SHP77 treated with DMSO at 0.1 percent for 48 hours (cell line): ENCODE results near the gene STRN3.
"Not testable (repeated sequence)": the region's sequence is repeated elsewhere in the genome, so short reads cannot be mapped to it uniquely, and the experiment has no call there.

Experiments
- DNase-seq: peaks from one replicate; lab custom pipeline; 2025; lab: John Stamatoyannopoulos, UW

The STRN3 gene

DNA sequence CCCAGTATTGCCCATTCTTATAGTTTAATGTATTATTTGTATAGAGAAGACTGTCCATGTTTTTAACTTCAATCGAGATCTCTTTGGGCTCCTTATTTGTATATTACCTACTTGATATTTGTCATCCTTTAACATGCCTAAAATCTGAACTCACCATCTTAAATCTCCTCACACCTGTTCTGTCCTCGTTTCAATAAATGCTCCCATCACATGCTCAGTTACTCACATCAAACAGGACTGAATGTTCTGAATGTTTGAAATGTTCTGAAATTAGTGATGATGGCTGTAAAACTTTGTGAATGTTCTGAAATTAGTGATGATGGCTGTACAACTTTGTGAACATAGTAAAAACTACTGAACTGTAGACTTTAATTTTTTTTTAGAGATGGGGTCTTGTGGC, 117.4 kb downstream of the STRN3 start:
- DNase-seq, result no peak

DNA sequence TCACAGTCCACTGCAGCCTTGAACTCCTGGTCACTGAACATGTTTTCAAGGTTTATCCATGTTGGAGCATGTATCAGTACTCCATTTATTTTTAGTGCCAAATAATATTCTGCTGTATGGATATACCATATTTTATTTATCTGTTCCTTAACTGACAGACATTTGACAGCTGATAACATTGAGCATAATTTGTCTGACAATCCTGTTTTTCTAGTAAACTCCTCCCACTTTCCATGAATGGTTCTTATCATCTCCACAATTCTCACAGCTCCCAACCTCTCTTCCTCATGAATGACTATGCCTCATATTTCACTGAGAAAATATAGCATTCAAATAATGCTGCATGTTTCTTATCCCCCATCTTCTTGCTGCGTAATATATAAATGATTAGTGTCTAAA, 118.5 kb downstream of the STRN3 start:
- no peak for DNase-seq

DNA sequence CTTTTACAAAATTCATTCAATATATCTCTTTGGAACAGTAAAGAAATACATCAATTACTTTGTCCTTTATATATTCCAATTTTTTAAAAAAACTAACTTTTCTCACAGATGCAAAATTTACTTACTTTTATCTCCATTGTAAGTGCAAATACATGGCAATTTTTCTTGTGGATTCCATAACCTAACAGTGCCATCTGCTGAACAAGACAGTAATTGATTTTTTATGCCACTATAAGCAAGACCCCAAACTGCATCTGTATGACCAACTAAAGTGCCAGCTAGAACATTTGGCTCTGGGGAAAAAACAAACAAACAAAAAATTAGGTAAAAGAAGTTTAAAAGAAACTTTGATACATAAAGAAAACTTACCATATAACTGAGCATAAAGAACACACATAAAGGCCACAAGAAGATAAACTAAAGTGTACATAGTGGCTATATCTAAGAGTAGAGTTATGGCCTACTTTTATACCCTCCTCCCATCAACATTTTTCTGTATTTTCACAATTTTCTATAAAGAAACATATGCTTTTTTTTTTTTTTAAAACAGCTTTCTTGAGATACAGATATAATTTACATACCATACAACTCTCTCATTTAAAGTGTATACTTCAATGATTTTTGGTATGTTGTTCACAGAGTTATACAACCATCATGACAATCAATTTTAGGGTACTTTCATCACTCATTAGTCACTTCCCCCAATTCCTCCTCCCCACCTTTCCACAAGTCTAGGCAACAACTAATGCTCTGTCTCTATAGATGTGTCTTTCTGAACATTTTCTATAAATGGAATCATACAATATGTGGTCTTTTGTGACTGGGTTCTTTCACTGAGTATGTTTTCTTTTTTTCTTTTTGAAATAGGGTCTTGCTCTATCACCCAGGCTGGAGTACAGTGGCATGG, 119.2 kb downstream of the STRN3 start:
- peak; percentile 16 for DNase-seq

DNA sequence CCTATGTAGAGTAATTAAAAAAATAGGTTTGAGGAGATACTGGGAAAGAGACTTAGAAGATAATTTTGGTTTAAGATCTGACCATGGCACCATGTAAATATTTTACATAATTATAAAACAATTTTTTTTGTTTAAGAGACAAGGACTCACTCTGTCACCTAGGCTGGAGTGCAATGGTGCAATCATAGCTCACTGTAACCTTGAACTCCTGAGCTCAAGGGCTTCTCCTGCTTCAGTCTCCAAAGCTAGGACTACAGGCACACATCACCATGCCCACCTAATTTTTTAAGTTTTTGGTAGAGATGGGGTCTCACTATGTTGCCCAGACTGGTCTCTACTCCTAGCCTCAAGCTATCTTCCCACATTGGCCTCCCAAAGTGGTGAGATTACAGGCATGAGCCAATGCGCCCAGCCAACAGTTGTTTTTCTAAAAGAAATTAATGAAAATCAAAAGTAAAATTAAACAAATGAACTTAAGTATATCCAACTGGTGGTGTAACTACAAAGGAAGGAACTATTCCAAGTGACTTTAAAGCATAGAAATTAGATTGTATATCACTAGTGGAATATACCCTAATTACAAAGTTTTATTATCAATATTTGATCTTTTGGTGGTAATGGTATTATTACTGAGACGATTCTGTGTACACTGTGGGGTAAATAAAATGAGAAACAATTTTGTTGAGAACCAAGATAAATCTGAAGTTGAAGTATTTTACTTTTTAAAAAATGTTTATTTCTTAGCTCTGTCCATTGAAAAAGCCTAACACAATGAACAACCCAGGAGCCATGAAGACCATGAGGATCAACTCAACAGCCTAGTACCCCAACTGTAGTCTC, 122.7 kb downstream of the STRN3 start:
- DNase-seq, result no peak

DNA sequence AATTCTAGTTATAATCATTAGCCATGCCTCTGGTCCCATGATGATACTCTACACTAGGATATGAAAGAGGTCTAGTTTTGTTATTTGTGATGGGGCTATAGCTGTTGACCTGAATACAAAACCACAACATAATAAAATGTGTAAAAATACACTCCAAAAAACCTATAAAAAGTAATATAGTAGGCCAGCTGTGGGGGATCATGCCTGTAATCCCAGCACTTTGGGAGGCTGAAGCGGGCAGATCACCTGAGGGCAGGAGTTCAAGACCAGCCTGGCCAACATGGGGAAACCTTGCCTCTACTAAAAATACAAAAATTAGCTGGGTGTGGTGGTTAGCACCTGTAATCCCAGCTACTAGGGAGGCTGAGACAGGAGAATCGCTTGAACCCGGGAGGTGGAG, 129.1 kb downstream of the STRN3 start:
- DNase-seq, result not testable (repeated sequence)

- no peak for DNase-seq
Observed at GRCh38 chr14:30896435-30896834, 129.7 kb downstream of the STRN3 start.

DNA sequence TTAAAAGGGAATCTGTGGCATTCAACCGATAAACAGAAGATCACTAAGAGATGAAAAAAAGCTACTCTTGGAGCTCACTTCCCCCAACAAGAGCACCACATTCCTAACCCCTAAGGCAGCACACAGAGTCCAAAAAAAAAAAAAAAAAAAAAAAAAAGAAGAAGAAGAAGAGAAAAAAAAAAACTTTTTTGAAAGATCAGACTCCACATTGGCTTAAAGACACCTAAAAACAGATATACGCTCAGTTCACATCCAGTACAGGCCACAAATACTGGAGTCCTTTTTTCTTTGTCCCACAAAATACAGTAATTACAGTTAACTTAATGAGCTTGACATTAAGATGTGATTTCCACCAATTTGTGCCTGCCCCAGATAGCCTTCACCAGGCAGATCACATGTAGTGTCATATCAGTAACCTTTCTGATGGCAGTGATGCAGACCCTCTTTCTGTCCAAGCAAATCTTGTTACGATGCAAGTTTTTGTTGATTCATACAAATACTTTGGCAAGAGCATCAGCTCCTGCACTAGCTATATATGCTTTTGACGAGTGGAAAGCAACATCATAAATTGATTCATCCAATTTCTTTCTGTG, 131.2 kb downstream of the STRN3 start:
- no peak for DNase-seq

DNA sequence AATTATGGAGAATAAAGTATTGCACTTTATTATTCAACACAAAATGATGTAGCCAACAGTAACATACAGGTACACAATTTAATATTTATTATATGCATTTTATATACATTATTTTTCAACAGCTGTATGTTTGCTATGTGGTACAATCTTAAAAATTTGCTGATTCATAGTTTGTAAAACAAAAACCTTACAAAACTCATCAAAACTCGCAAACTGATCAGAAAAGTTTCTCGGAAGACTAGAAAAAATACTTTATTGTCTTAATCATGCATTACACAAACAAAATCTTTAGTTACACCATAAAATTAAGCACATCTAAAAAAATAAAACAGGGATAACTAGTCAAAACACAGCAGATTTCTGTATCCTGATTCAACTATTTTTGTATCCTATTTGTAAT, 132.4 kb downstream of the STRN3 start:
- no peak for DNase-seq

DNA sequence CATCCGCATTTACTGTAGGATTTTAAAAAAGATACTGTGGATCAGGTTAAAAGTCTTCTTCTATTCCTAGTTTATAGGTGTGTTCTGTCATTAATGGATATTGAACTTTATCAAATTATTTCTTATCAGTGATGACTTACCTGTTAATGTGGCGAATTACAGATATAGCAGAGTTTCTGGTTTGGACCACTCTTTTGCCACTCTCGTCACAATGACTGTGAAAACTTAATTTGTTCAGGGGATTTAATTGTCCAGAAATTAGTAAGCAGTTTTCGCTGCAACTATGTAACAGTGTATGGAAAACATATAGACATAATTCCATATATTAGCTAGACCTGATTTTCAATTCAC, 137.0 kb downstream of the STRN3 start:
- no peak for DNase-seq

- DNase-seq, result no peak
Observed at GRCh38 chr14:30888480-30889243, 137.5 kb downstream of the STRN3 start.

DNA sequence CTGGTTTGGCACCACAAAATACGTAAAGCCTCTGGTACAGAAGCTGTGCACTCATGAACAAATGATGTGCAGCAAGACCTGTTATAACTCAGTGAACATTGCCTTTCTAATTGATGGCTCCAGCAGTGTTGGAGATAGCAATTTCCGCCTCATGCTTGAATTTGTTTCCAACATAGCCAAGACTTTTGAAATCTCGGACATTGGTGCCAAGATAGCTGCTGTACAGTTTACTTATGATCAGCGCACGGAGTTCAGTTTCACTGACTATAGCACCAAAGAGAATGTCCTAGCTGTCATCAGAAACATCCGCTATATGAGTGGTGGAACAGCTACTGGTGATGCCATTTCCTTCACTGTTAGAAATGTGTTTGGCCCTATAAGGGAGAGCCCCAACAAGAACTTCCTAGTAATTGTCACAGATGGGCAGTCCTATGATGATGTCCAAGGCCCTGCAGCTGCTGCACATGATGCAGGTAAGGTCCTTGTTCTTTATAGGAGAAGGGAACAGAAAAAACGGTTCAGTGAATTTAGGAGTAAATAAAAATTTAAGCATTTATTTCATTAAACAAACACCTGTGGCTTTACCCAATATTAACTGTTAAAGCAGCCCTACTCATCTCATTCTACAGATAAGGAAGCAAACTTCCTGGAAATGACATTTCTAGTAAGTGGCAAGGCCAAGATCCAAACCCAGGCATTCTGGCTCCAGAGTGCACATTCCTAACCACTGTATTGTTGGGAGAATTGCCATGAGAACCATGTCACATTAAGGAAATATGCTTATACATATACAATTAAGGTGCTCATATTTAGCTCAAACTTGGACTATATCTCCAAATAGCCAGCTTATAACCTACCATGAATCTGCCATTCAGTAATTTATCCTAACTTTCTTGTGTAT, 140.1 kb downstream of the STRN3 start:
- DNase-seq, result no peak

- no peak for DNase-seq
Observed at GRCh38 chr14:30884901-30885300, 141.3 kb downstream of the STRN3 start.

GRCh38 chr14:30883508-30884294, 142.5 kb downstream of the STRN3 start:
- DNase-seq, result no peak

DNA sequence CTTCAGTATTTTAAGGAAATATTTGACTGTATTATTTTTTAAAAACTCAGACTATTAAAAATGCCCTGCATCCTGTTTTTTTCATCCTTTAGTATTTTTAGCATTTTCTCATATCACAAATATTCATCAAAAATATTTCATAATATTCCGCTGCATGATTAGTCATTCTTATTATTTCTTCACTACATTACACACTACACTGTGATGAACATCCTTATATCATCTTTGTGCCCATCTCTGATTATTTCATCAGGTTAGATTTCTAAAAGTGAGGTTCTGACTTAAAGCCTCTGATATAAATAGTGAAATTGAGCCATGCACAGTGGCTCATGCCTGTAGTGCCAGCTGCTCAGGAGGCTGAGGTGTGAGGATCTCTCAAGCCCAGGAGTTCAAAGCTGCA, 143.7 kb downstream of the STRN3 start:
- no peak for DNase-seq

DNA sequence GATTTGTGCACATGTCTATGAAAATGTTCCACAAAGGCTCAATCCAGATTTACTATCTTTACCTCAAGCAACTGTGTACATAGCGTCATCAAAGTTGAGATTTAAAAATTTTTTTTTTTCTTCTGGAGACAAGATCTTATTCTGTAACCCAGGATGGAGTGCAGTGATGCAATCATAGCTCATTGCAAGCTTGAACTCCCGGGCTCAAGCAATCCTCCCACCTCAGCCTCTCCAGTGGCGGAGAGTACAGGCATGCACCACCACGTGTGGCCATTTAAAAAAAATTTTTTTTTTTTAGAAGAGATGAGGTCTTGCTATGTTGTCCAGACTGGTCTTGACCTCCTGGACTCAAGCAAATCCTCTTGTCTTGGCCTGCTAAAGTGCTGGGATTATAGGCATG, 149.5 kb downstream of the STRN3 start:
- no peak for DNase-seq

GRCh38 chr14:30875788-30876053, 150.5 kb downstream of the STRN3 start:
- DNase-seq, result no peak

- no peak for DNase-seq
Observed at GRCh38 chr14:30874999-30875787, 151.0 kb downstream of the STRN3 start.

DNA sequence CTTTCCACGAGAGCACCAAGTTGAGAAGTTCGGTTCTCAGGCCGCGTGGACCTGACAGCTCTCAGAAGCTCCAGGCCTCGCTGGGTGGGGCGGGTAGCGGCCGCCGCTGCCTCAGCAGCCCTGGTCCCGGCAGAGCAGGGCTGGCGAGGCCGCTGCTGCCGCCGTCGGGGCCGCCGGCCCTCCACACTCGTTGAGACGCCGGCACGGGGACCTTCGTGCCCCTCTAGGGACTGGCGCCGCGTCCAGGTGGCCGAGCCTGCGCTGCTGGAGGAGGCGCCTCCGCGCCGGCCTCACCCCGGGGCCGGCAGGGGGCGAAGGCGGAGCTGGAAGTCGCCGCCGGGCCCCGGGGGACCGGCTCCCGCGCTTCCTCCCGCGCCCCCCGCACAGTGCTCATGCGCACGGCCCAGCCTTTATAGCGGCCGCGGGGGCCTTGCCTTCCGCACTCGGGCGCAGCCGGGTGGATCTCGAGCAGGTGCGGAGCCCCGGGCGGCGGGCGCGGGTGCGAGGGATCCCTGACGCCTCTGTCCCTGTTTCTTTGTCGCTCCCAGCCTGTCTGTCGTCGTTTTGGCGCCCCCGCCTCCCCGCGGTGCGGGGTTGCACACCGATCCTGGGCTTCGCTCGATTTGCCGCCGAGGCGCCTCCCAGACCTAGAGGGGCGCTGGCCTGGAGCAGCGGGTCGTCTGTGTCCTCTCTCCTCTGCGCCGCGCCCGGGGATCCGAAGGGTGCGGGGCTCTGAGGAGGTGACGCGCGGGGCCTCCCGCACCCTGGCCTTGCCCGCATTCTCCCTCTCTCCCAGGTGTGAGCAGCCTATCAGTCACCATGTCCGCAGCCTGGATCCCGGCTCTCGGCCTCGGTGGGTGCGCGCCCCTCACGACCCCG, 151.8 kb downstream of the STRN3 start, which contains the start of gene COCH:
TSS of gene COCH (plus strand) at position 440 of the 879 bp plus-strand sequence. CDS start at position 820, 380 bp downstream.
- peak; percentile 24 for DNase-seq
